Left lobe of liver (tissue), 2 donors: ENCODE measurements around the gene UTP3. TPM values are rescaled to one million over a fixed set of nuclear protein-coding genes. Genes with fewer than 3 reads are reported as not detected.
"Not testable (repeated sequence)": the region's sequence is repeated elsewhere in the genome, so short reads cannot be mapped to it uniquely, and the experiment has no call there.

Experiments
- ATAC-seq: fragments of 200-7000 bp; cut with Tn5 transposase; one replicate; pipeline ENCODE4 v1.9.1; 2020; ENCODE audit warnings: mild to moderate bottlenecking, moderate library complexity
- DNase-seq: peaks from one replicate; pipeline ENCODE4 v3.0.0-alpha.2; 2020; ENCODE audit warnings: low spot score
- total RNA-seq: library from RNA; stranded (reverse); gene quantifications from one replicate; pipeline ENCODE4 v1.2.1, GENCODE V29; 2021
- donor health status: DM: no; HTN: no; CAD: no; lungs with moderate emphysema.
- donor health status: DM: no; HTN: yes; CAD: no.

The UTP3 gene
- total RNA-seq, result 11.5 TPM

GRCh38 chr4:70687821-70688794 lies at the start of gene UTP3:
UTP3 (plus strand) TSS chr4:70688532; CDS start chr4:70688678, 146 bp downstream.
- DNase-seq, result peak; percentile 96
- ATAC-seq, result peak; percentile 97

GRCh38 chr4:70640192-70640591 lies 48.1 kb upstream of the UTP3 start:
- ATAC-seq (no peak), DNase-seq (no peak)

DNA sequence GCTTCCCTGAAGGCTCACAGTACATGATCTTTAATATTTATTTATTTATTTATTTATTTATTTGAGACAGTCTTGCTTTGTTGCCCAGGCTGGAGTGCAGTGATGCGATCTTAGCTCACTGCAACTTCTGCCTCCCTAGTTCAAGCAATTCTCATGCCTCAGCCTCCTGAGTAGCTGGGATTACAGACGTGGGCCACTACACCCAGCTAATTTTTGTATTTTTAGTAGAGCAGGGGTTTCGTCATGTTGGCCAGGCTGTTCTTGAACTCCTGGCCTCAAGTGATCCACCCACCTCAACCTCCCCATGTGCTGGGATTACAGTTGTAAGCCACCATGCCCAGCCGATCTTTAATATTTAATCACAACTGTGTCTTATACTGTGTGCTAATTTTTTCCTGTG lies 37.6 kb upstream of the UTP3 start:
- DNase-seq, ATAC-seq: not testable (repeated sequence)

DNA sequence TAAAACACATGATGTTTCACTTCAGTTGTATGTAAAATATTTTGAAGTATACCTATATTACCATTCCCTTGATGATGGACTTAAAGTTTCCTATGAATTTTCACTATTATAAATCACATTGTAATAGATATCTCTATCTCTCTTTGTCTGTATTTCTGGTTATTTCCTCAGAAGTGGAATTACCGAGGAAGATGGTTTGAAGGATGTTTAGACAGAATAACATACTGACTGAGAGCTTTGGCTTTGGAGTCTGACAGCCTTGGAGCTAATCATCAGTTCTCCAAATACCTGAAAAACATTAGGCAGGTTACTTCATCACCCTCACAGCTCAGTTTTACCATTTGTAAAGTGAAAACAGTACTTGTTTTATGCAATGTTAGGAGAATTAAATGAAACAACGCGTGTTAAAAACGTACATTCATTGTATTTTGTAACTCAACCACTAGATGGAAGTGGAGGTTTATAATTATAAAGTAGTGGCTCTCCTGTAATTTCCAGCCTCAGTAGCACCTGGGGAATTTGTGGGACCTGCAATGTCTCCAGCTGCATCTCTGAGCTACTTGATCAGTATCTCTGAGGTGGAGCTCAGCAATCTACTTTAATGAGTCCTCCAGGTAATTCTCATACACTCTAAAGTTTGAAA lies 36.3 kb upstream of the UTP3 start:
- peak; percentile 92 for ATAC-seq
- no peak for DNase-seq

DNA sequence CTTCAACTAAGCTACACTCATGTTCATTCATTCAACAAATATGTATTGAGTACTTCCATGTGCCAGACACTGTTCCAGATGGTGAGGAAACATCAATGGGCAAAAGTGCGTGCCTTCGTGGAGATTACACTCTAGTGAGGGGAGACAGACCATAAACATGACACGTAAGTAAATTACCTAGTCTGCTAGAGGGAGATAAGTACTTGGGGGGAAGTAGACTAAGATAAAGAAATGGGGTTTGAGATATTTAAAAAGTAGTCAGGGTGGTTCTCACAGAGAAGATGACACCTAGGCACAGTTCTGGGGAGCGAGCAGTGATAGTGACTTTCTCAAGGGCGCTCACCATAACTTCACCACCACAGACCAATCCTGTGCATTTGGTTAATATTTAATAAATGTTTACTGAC lies 33.7 kb upstream of the UTP3 start:
- no peak for DNase-seq
- no peak for ATAC-seq

DNA sequence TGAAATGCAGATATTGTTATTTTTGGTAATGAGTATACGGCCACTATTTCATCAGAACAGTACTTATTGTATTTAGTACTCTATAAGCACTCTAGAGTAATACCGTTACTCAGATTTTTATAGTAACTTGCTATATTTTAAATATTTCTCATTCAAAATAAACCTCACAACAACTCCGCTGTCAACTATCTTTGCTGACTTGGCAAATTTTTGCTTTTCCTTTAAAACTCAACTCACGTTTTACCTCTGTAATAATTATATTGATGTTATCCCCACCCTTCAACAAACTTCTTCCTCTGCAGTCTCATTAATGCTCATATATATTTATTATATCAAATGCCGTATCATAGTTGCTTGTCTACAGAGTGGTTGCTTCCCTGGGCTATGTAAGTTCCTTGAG lies 31.0 kb upstream of the UTP3 start:
- DNase-seq, result no peak
- ATAC-seq, result no peak

DNA sequence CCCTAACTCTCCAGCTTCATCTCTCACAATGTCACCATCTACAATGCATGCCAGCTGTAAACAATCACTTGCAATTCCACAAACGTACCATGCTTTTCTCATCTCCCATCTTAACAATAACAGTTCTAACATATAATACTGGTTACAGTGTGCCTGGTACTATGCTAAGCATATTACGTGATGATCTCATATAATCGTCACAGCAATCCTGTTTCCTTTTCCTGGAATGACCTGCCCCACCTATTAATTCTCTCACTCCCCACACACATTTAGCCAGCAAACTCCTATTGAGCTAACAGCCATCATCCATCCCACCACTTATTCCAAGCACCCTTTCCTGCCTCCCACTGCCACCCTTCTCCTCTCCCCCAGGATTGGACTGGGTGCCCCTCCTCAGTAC lies 29.9 kb upstream of the UTP3 start:
- no peak for ATAC-seq
- DNase-seq, result no peak

DNA sequence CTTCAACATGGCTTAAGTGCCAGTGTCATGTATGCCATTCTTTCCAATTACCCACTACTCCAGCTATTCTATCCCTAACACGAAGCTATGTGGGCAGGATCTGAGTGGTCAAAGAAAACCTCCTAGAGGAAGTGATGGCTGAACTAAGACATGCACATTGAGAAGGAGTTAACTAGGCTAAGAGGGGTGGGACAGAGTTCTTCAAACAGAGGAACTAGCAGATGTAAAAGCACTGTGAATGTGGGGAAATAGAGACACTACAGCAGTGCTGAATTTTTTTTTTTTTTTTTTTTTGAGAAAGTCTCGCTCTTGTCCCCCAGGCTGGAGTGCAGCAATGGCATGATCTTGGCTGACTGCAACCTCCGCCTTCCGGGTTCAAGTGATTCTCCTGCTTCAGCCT lies 28.2 kb upstream of the UTP3 start:
- ATAC-seq, result no peak
- DNase-seq, result no peak

DNA sequence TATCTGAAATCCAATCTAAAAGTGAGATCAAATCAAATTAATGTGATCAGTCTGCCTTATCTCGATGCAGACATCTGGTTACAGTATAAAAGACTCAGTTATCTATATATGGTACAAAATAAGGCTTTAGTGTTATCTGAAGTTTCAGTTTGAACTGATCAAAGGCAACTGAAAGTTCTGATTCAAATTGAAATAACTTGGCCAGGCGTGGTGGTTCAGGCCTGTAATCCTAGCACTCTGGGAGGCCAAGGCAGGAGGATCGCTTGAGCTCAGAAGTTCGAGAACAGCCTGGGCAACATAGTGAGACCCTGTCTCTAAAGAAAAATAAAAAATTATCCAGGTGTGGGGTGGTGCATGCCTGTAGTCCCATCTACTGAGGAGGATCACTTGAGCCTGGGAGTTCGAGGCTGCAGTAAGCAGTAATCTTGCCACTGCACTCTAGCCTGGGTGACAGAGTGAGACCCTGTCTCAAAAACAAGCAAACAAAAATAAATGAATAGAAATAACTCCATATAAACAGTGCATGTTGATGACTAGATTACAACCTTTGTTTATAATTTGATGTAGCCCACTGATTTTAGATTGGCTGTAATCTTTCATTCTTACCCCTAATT lies 26.9 kb upstream of the UTP3 start:
- not testable (repeated sequence) for ATAC-seq, DNase-seq

DNA sequence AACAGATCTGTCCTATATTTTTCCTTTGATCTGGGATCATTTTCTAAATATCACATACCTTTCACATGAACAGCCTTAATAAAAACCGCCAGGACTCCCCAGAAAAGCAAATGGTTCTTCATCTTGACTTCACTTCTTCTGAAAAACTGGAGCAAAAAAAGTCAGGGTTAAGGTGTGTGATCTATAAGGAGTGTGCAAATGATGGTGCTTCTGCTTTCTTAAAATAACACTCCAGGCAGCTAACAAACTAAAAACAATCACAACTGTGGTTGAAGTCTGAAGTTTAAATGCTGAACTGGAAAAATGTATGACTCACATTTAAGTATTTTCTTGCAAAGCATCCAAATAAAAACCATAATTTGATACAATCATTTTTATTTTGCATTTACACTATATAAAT lies 22.0 kb upstream of the UTP3 start, which contains the start of gene JCHAIN:
Gene JCHAIN, minus strand, starts transcription at position 140 of the 400 bp plus-strand sequence. Its CDS starts 18 bp downstream, at position 122.
- DNase-seq (no peak), ATAC-seq (no peak)

GRCh38 chr4:70667740-70668535 lies 20.4 kb upstream of the UTP3 start:
- DNase-seq, result no peak
- ATAC-seq, result no peak

DNA sequence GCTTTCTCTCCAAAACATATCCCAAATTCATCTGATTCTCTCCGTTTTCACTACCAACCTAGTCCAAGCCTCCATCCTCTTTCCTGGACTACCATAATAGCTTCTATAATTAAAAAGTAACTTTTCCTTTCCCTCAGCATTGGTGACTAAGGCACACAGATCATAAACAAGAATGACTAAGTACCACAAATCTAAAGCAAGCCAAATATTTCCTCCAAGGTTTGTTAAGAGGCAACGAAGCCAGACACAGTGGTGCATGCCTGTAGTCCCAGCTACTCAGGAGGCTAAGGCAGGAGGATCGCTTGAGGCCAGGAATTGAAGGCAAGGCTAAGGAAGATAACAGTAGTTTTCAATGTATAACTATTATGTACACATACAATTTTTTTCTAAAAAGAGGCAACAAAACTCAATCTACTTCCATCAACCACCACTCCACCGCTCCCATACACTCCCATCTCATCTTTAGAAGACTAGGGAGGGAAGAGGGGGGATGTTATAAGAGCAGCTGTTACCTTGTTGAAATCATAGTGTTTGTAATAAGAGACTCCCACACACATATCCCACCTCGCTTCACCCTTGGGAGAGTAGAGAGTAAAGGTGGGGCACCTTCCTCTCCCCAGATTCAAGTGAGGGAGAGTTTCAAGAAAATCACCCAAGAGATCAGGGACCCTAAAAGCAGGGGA lies 17.9 kb upstream of the UTP3 start:
- no peak for ATAC-seq
- no peak for DNase-seq

DNA sequence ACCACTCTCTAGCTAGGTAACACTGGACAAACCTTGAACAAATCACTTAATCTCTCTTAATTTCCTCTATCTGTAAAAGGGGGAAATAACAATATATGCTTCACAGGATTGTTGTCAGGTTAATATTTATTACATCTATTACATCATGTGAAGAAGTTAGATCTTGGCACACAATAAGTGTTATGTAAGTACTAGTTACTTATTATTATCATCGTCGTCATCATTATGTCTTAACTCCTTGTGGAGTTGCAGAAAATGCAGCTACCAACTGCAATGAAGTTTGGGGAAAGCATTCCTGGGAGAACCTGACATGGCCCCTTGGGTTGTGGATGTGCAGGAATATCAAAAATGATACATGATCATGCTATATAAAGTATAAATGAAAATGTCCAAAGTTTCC lies 17.2 kb upstream of the UTP3 start:
- DNase-seq, result no peak
- ATAC-seq, result peak; percentile 33

DNA sequence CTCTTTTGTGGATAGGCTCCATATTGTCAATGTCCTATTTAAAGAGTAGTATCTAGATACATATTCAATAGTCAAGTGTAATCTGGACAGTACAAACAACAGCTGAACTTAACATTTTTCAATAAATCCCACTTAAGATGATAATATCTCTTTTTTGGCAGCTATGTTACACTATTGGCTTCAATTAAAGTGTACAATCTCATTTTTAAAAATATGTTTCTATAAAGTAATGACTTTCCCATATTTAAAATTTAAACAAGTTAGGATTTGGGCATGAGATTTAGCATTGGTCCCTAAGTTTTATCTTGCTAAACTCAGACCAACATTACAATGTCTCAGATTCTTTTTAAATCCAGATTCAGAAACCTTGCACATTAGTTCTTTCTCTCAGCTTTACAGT lies 14.1 kb upstream of the UTP3 start:
- ATAC-seq (no peak), DNase-seq (no peak)

- no peak for ATAC-seq
- DNase-seq, result no peak
Measured at GRCh38 chr4:70674731-70675130, 13.6 kb upstream of the UTP3 start.

GRCh38 chr4:70676554-70677090 lies 11.7 kb upstream of the UTP3 start:
- DNase-seq, result no peak
- no peak for ATAC-seq

DNA sequence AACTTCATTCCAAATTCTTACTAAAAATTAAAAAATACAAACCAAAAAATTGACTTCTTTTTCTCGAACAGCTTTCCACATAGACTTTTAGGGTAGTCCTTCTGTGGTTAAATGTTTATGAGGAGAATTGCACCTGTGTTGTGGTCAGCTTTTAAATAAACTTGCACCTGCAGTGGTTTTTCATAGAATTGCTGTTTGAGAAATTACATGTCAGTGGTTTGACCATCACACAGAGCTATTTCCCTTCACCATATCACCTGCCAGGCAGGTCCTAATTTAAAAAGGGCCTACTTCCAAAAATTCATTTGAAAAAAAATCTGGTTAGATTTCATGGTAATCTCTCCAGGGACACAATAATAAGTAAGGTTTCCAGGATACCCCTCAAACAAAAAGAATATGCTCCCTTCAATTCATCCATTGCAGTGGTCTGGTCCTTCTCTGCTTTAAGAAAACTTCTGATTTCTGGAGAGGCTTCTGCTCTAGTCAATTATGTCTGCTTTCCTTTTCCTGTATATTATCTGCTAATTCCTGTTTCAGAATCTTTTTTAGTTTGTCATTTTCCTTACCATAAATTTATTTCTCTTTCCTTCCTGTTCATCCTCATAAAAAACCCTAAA lies 9.8 kb upstream of the UTP3 start:
- no peak for DNase-seq
- no peak for ATAC-seq

- ATAC-seq (no peak), DNase-seq (no peak)
Measured at GRCh38 chr4:70680934-70681333, 7.4 kb upstream of the UTP3 start.

- no peak for DNase-seq
- no peak for ATAC-seq
Measured at GRCh38 chr4:70681704-70682103, 6.6 kb upstream of the UTP3 start.
